GM23338 (cell line): ENCODE measurements around the gene UBASH3A.

Source experiments
- CREB1 ChIP-seq: fragments of 250-450 bp; sonication (Bioruptor Pico); IDR thresholded peaks from 2 replicates; pipeline ENCODE4 v1.5.0; 2020; ENCODE audit warnings: low read depth, mild to moderate bottlenecking, moderate library complexity
- CTCF ChIP-seq, 2 experiments: fragments of 200-600 bp in 1 of 2; sonication (generic) in 1 of 2; conservative IDR thresholded peaks; 2 replicates each; pipeline versions ENCODE4 v1.5.1 to v1.6.1; 2016 to 2017; ENCODE audit warnings: antibody characterized with exemption in 2 of 2, low read depth in 2 of 2, mild to moderate bottlenecking in 2 of 2, moderate library complexity in 1 of 2
- EZH2 ChIP-seq: fragments of 200-600 bp; sonication (generic); IDR thresholded peaks from one replicate; pipeline ENCODE4 v1.8.0; 2017; ENCODE audit warnings: antibody characterized with exemption, mild to moderate bottlenecking, low read depth; ENCODE audit not compliant: unreplicated experiment
- JUNB ChIP-seq: IDR thresholded peaks from one replicate; pipeline ENCODE4 v1.6.1; 2016; ENCODE audit warnings: antibody characterized with exemption; ENCODE audit not compliant: unreplicated experiment
- NANOG ChIP-seq: IDR thresholded peaks from 2 replicates; pipeline ENCODE4 v1.6.1; 2016; ENCODE audit warnings: antibody characterized with exemption, borderline replicate concordance
- POLR2AphosphoS5 ChIP-seq: IDR thresholded peaks from 2 replicates; pipeline ENCODE4 v1.6.1; 2016; ENCODE audit warnings: antibody characterized with exemption, low read depth

GRCh38 chr21:42434884-42435283, 31.2 kb downstream of the UBASH3A start:
- TF ChIP-seq CTCF (conservative IDR thresholded peaks at IDR 0.05; ENCODE audit: low read depth in 2 of 2) (no peak), EZH2 (no peak), POLR2AphosphoS5 (no peak), CREB1 (CRISPR knock-in tag) (no peak), NANOG (no peak), JUNB (no peak)
